Activated naive CD4-positive, alpha-beta T cell treated with anti-CD3 and anti-CD28 coated beads for 36 hours (primary cell): ENCODE results near the gene NIP7. TPM values are rescaled to one million over a fixed set of nuclear protein-coding genes. Genes with fewer than 3 reads are reported as not detected.
"Not testable (repeated sequence)": the region's sequence is repeated elsewhere in the genome, so short reads cannot be mapped to it uniquely, and the experiment has no call there.

Source experiments
- CTCF ChIA-PET: fragments of 350-600 bp; sonication (Branson Sonifier 250); formaldehyde crosslinking; loops from one replicate; lab custom pipeline; 2021; ENCODE audit warnings: antibody characterized with exemption; lab: Charles Lee
- DNase-seq: peaks from one replicate; pipeline ENCODE4 v3.0.0-alpha.2; 2020
- H3K27ac Mint-ChIP-seq: one replicate; pipeline ENCODE4 v1.8.0; 2021; ENCODE audit warnings: mild to moderate bottlenecking, mixed read lengths
- H3K27me3 Mint-ChIP-seq: one replicate; pipeline ENCODE4 v1.8.0; 2021; ENCODE audit warnings: low read depth, mixed read lengths
- H3K36me3 Mint-ChIP-seq: one replicate; pipeline ENCODE4 v1.8.0; 2021; ENCODE audit warnings: low read depth, mixed read lengths
- H3K4me1 Mint-ChIP-seq: one replicate; pipeline ENCODE4 v1.8.0; 2021; ENCODE audit warnings: low read depth, mixed read lengths
- H3K4me3 Mint-ChIP-seq: one replicate; pipeline ENCODE4 v1.8.0; 2021; ENCODE audit warnings: mild to moderate bottlenecking, moderate library complexity, mixed read lengths
- H3K9me3 Mint-ChIP-seq: one replicate; pipeline ENCODE4 v1.8.0; 2021; ENCODE audit warnings: mixed read lengths
- intact Hi-C: fragments of 100-400 bp; cut with micrococcal nuclease; formaldehyde crosslinking; loops from one replicate; pipeline ENCODE4 v1.15.1; 2023
- total RNA-seq, 2 experiments: library from RNA; stranded (reverse); gene quantifications; one replicate each; pipeline ENCODE4 v1.2.3, GENCODE V29; 2021

Gene NIP7
- total RNA-seq, 2 experiments from 2014 or later, result 35.3 to 36.8 TPM

DNA sequence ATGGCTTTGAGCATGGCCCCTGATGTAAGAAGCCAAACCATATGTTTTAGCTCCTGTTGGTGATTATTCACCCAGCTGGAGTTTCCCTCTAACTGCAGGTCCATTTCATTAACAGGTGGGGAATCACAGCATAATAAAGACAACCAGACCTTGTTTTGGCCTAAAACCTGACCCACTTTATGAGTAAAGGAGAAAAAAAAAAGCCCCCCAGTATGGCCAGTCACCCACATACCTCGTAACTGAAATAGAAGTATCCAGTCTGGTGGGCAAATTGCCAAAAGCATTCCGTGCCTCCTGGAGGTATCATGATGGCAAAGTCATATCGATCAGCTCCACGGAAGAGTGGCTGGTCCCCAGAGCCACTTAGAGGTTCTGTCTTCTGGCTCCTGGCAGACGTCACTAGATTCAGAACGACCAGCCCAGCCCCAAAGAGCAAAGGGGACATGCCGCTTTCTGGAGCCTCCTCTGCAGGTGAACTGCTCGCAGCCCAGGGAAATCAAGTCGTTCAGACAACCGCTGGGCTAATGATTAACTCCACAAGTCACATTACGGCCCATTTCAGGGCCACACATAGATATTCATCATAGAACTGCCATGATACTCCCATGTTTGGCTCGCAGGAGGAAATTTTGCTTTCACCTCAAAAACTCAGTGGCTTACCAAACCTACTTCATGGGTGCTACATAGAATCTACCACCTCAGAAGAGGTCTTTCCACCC lies 11.9 kb downstream of the NIP7 start, which contains the start of gene TMED6:
TSS of gene TMED6 (minus strand) at position 478 of the 719 bp plus-strand sequence. CDS start at position 445, 33 bp downstream.
- no peak within 1 kb of the TSS for H3K4me3 Mint-ChIP-seq
- H3K27ac Mint-ChIP-seq, result peak within 1 kb of the TSS; percentile 46
- H3K9me3 Mint-ChIP-seq, result no peaks in the 10 kb centered on the region
- CTCF ChIA-PET, result interaction anchor here (0.6 kb wide), 2 partner anchors 18 to 45 kb away, joined by 3 to 8 read pairs; no protein-coding TSS in a partner anchor
- H3K27me3 Mint-ChIP-seq, result no peaks in the 10 kb centered on the region
- peaks cover 28% of the 10 kb centered on the region for H3K36me3 Mint-ChIP-seq
- intact Hi-C loops, result no loop called here
- no peaks in the 10 kb centered on the region for H3K4me1 Mint-ChIP-seq
- DNase-seq, result no peak

DNA sequence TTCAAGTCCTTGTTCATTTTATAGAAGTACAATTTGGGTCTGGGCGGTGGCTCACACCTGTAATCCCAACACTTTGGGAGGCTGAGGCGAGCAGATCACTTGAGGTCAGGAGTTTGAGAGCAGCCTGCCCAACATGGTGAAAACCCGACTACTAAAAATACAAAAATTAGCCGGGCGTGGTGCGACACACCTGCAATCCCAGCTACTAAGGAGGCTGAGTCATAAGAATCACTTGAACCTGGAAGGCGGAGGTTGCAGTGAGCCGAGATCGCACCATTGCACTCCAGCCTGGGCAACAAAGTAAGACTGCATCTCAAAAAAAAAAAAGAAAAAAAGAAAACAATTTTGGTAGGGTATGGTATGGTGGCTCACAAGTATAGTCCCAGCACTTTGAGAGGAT lies 20.5 kb downstream of the NIP7 start:
- H3K4me3 Mint-ChIP-seq, H3K27ac Mint-ChIP-seq, H3K27me3 Mint-ChIP-seq, H3K4me1 Mint-ChIP-seq, CTCF ChIA-PET, DNase-seq, intact Hi-C loops, H3K9me3 Mint-ChIP-seq: not testable (repeated sequence)
- peaks cover 27% of the 10 kb centered on the region for H3K36me3 Mint-ChIP-seq

DNA sequence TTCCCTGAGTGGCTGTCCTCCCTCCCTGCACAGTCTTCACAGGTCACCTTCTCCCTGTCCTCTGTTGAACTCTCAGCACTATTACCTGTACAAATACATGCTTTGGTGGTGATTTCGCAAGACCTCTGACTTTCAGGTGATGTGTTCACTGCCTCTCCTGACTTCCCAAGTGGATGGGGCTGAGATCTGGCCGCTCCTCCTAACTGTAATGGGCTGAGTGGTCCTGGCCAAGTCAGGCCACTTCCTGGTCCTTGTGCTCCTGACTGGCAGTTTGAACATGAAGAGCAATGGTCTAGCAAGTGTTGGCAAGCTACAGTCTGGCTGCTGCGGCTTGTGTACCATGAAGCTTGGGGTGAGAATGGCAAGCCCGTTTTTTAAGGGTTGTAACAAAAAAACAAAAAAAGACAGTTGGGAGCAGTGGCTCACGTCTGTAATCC lies 23.7 kb downstream of the NIP7 start:
- Mint-ChIP-seq H3K27me3 (no peaks in the 10 kb centered on the region), H3K4me3 (no peak overlapping the region), H3K36me3 (peaks cover 32% of the 10 kb centered on the region), H3K27ac (no peak overlapping the region), H3K9me3 (no peaks in the 10 kb centered on the region), H3K4me1 (peaks cover 12% of the 10 kb centered on the region)
- intact Hi-C loops, result no loop called here
- CTCF ChIA-PET, result no interaction called here
- no peak for DNase-seq

DNA sequence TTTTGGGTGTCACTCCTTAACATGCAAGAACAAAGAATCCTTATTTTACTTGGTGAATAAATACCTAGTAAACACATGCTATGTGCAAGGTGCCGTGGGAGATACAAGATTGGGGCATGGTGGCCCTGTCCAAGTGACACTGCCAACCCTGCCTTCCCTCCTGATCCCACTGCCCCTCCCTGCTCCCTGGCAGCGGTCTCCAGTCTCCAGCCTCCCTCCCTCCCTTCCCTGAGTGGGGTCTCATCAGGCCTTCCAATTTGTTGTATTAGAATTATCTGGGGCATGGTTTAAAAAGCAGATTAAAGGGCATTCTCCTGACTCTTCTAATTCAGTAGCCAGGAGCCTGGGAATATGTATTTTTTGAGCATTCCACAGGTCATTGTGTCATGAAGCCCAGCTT lies 24.5 kb downstream of the NIP7 start:
- no peak for DNase-seq
- no peak overlapping the region for H3K4me3 Mint-ChIP-seq
- intact Hi-C loops, result no loop called here
- peaks cover 35% of the 10 kb centered on the region for H3K36me3 Mint-ChIP-seq
- peaks cover 12% of the 10 kb centered on the region for H3K4me1 Mint-ChIP-seq
- CTCF ChIA-PET, result interaction anchor here (0.5 kb wide), 1 partner anchor 430 kb away, joined by 3 read pairs; no protein-coding TSS in a partner anchor
- no peak overlapping the region for H3K27ac Mint-ChIP-seq
- no peaks in the 10 kb centered on the region for H3K9me3 Mint-ChIP-seq
- no peaks in the 10 kb centered on the region for H3K27me3 Mint-ChIP-seq

DNA sequence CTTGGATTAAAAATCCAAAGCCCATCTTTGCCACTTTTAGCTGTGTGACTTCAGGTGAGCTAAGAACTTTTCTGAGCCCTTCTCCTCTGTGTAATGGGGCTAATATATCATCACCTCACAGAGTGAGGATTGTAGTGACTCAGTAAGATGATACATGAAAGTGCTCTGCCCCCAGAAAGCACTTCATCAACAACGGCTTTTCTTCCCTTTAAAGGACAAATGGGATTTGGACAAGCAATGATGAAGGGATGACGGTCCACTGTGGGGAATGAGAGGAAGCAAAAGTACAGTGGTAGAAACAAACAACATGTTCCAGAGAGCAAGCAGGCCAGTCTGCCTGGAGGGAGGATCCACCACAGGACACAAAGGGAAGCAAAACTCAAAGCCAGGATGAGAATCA lies 26.3 kb downstream of the NIP7 start:
- Mint-ChIP-seq H3K27me3 (no peaks in the 10 kb centered on the region), H3K9me3 (no peaks in the 10 kb centered on the region), H3K27ac (peak overlapping the region; percentile 53), H3K36me3 (peaks cover 48% of the 10 kb centered on the region), H3K4me3 (no peak overlapping the region), H3K4me1 (peaks cover 12% of the 10 kb centered on the region)
- no peak for DNase-seq
- intact Hi-C loops, result no loop called here
- CTCF ChIA-PET, result no interaction called here

DNA sequence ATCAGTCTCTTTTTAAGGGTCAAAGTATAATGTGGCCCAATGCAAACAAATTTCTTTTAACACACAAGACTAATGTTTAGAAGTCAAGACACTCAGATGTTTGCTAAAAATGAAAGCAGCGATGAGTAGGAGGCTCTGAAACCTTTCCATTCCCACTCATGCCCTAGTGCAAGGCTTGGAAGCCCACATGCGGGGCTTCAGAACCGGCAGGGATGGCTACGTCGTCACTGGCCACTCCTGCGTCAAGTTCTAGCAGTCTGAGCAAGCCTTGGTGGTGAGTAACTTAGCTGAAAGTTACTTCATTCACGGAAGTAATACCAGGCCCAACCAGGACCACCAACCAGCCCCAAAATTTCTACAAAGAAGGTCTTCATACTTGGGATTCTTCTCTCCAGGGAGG lies 26.9 kb downstream of the NIP7 start:
- DNase-seq, result no peak
- Mint-ChIP-seq H3K27me3 (no peaks in the 10 kb centered on the region), H3K4me1 (peaks cover 12% of the 10 kb centered on the region), H3K36me3 (peaks cover 48% of the 10 kb centered on the region), H3K9me3 (no peaks in the 10 kb centered on the region), H3K27ac (no peak overlapping the region), H3K4me3 (no peak overlapping the region)
- CTCF ChIA-PET, result interaction anchor here (0.6 kb wide), 1 partner anchor 77 kb away, joined by 3 read pairs; no protein-coding TSS in a partner anchor
- intact Hi-C loops, result no loop called here

DNA sequence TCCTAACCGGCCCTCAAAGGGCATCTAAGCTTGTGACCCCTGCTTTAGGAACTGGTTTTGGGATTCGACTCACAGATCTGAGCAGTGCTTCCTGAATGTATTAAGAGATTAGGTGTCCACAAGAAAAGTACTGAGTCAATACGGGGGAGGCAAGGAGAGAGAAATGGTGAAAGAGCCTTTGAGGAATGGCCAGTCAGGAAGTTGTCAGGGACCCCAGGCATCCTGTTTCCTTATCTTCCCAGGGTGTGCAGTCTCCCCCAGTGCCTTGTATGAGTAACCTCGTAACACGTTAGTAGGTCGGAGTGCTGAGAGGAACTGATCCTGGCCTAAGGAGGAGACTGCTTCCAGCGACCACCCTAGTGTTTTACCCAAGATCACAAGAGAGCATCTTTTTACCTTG lies 28.4 kb downstream of the NIP7 start:
- DNase-seq, result no peak
- peaks cover 47% of the 10 kb centered on the region for H3K36me3 Mint-ChIP-seq
- H3K4me3 Mint-ChIP-seq, result no peak overlapping the region
- CTCF ChIA-PET, result no interaction called here
- no peaks in the 10 kb centered on the region for H3K27me3 Mint-ChIP-seq
- intact Hi-C loops, result no loop called here
- peaks cover 12% of the 10 kb centered on the region for H3K4me1 Mint-ChIP-seq
- H3K9me3 Mint-ChIP-seq, result no peaks in the 10 kb centered on the region
- no peak overlapping the region for H3K27ac Mint-ChIP-seq

DNA sequence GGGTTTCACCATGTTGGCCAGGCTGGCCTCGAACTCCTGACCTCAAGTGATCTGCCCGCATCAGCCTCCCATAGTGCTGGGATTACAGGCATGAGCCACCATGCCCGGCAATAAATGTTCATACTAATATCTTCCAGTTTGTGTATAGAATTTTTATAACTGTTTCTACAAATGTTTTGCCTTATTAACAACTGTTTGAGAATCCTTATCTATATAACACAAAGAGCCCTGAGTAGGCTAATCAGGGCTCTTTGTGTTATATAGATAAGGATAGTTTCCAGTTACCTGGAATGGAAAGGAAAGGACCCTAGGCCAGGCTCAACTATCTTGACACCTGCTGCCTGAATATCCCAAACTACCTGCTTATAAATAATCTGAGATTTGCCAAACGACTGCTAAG lies 29.3 kb downstream of the NIP7 start:
- no peaks in the 10 kb centered on the region for H3K9me3 Mint-ChIP-seq
- H3K27ac Mint-ChIP-seq, result no peak overlapping the region
- no peak for DNase-seq
- H3K4me3 Mint-ChIP-seq, result no peak overlapping the region
- peaks cover 46% of the 10 kb centered on the region for H3K36me3 Mint-ChIP-seq
- H3K27me3 Mint-ChIP-seq, result no peaks in the 10 kb centered on the region
- peaks cover 15% of the 10 kb centered on the region for H3K4me1 Mint-ChIP-seq
- intact Hi-C loops, result no loop called here
- CTCF ChIA-PET, result no interaction called here

DNA sequence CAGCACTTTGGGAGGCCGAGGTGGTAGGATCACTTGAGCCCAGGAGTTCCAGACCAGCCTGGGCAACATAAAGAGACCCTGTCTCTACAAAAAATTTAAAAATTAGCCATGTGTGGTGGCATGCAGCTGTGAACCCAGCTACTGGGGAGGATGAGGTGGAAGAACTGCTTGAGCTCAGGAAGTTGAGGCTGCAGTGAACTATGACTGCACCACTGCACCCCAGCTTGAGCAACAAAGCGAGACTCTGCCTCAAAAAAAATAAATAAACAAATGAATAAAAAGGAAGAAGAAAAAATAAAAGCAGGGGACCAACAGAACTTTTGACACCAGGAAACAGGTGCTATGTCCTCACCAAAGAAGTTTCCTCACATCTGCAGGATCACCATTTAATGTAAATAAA lies 32.0 kb downstream of the NIP7 start:
- no peak for DNase-seq
- no peaks in the 10 kb centered on the region for H3K27me3 Mint-ChIP-seq
- no peak overlapping the region for H3K4me3 Mint-ChIP-seq
- CTCF ChIA-PET, result interaction anchor here (0.7 kb wide), 1 partner anchor 339 kb away, joined by 3 read pairs; no protein-coding TSS in a partner anchor
- intact Hi-C loops, result no loop called here
- peaks cover 10% of the 10 kb centered on the region for H3K4me1 Mint-ChIP-seq
- no peak overlapping the region for H3K27ac Mint-ChIP-seq
- no peaks in the 10 kb centered on the region for H3K9me3 Mint-ChIP-seq
- peaks cover 41% of the 10 kb centered on the region for H3K36me3 Mint-ChIP-seq

DNA sequence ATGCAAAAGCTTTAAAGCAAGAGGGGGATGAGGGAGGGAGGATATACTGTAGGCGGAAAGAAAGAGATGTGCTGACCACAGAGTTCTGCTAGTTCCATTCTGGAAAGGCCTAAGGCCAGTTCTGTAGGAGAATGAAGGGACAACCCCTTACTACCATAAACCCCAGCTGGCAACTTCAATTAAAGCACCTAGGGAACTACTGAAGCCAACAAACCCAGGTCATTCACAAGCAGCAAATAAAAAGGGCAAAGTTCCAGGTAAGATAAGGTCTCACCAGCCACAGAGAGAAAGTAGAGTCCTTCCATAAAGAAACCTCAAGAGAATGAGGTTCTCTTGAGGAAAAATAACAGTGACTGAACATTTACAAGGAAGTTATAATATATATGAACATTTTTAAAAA lies 33.4 kb downstream of the NIP7 start:
- CTCF ChIA-PET, result interaction anchor here (0.6 to 0.7 kb wide), 2 partner anchors 23 to 178 kb away, joined by 3 read pairs; no protein-coding TSS in a partner anchor
- H3K4me3 Mint-ChIP-seq, result no peak overlapping the region
- H3K36me3 Mint-ChIP-seq, result peaks cover 41% of the 10 kb centered on the region
- H3K4me1 Mint-ChIP-seq, result peaks cover 9% of the 10 kb centered on the region
- H3K27me3 Mint-ChIP-seq, result no peaks in the 10 kb centered on the region
- H3K27ac Mint-ChIP-seq, result no peak overlapping the region
- no peaks in the 10 kb centered on the region for H3K9me3 Mint-ChIP-seq
- intact Hi-C loops, result no loop called here
- no peak for DNase-seq

DNA sequence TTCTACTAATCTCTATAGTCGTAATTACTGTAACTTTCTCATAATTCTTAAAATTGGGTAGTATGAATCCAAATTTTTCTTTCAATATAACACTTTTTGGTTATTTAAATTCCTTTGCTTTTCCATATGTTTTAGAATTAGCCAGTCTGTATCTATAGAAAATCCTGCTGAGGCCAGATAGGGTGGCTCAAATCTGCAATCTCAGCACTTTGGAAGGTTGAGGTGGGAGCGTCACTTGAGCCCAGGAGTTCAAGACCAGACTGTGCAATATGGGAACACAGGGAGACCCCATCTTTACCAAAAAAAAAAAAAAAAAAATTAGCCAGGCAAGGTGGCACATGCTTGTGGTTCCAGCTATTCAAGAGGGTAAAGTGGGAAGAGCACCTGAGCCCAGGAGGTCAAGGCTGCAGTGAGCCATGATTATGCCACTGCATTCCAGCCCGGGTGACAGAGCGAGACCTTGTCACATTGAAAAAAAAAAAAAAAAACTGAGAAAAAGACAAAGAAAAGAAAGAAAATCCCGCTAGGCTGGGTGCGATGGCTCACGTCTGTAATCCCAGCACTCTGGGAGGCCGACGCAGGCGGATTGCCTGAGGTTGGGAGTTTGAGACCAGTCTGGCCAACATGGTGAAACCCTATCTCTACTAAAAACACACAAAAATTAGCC lies 37.0 kb downstream of the NIP7 start:
- CTCF ChIA-PET, result no interaction called here
- no peaks in the 10 kb centered on the region for H3K9me3 Mint-ChIP-seq
- no peak overlapping the region for H3K4me3 Mint-ChIP-seq
- no peak overlapping the region for H3K27ac Mint-ChIP-seq
- no peak for DNase-seq
- no peaks in the 10 kb centered on the region for H3K27me3 Mint-ChIP-seq
- peaks cover 37% of the 10 kb centered on the region for H3K36me3 Mint-ChIP-seq
- intact Hi-C loops, result no loop called here
- peaks cover 35% of the 10 kb centered on the region for H3K4me1 Mint-ChIP-seq

- intact Hi-C loops, result no loop called here
- H3K36me3 Mint-ChIP-seq, result peaks cover 44% of the 10 kb centered on the region
- no peak for DNase-seq
- peaks cover 45% of the 10 kb centered on the region for H3K4me1 Mint-ChIP-seq
- H3K27ac Mint-ChIP-seq, result peak overlapping the region; percentile 80
- no peaks in the 10 kb centered on the region for H3K27me3 Mint-ChIP-seq
- CTCF ChIA-PET, result interaction anchor here (0.7 to 1.0 kb wide), 2 partner anchors 15 to 268 kb away, joined by 3 to 5 read pairs; no protein-coding TSS in a partner anchor
- no peaks in the 10 kb centered on the region for H3K9me3 Mint-ChIP-seq
- no peak overlapping the region for H3K4me3 Mint-ChIP-seq
Measured at GRCh38 chr16:69378036-69378435, 38.5 kb downstream of the NIP7 start.
